ENCODE data around the gene PLXNA1.
A peak's percentile ranks its signal among the peaks of the same experiment; 100 is the strongest.

The PLXNA1 gene

GRCh38 chr3:126988451-126989021 lies 5.6 kb downstream of the PLXNA1 start:
- DNase-seq (ENCODE audit: low spot score): no peak

GRCh38 chr3:126989316-126990023 lies 6.6 kb downstream of the PLXNA1 start:
- no peak for DNase-seq (ENCODE audit: low spot score)

GRCh38 chr3:126990024-126990700 lies 7.2 kb downstream of the PLXNA1 start:
- DNase-seq (ENCODE audit: low spot score): no peak

- no peak for DNase-seq (ENCODE audit: low spot score)
Measured at GRCh38 chr3:126990890-126991289, 8.0 kb downstream of the PLXNA1 start.

GRCh38 chr3:126991366-126992200 lies 8.7 kb downstream of the PLXNA1 start:
- DNase-seq (ENCODE audit: low spot score): no peak

GRCh38 chr3:126992216-126992615 lies 9.3 kb downstream of the PLXNA1 start:
- DNase-seq (ENCODE audit: low spot score): no peak

- no peak for DNase-seq (ENCODE audit: low spot score)
Measured at GRCh38 chr3:126992776-126993175, 9.9 kb downstream of the PLXNA1 start.

GRCh38 chr3:126993436-126993835 lies 10.5 kb downstream of the PLXNA1 start:
- DNase-seq (ENCODE audit: low spot score): no peak

- DNase-seq (ENCODE audit: low spot score): no peak
Measured at GRCh38 chr3:126994661-126995245, 11.8 kb downstream of the PLXNA1 start.

- DNase-seq (ENCODE audit: low spot score): no peak
Measured at GRCh38 chr3:126995254-126995780, 12.4 kb downstream of the PLXNA1 start.

GRCh38 chr3:126995926-126996512 lies 13.1 kb downstream of the PLXNA1 start:
- DNase-seq (ENCODE audit: low spot score): no peak

GRCh38 chr3:126996905-126997304 lies 14.0 kb downstream of the PLXNA1 start:
- peak; percentile 76 for DNase-seq (ENCODE audit: low spot score)

GRCh38 chr3:126997455-126998038 lies 14.6 kb downstream of the PLXNA1 start:
- no peak for DNase-seq (ENCODE audit: low spot score)

GRCh38 chr3:126998320-126998719 lies 15.4 kb downstream of the PLXNA1 start:
- no peak for DNase-seq (ENCODE audit: low spot score)

GRCh38 chr3:126998728-126999127 lies 15.8 kb downstream of the PLXNA1 start:
- no peak for DNase-seq (ENCODE audit: low spot score)

GRCh38 chr3:126999383-126999782 lies 16.5 kb downstream of the PLXNA1 start:
- DNase-seq (ENCODE audit: low spot score): no peak

GRCh38 chr3:127000119-127000518 lies 17.2 kb downstream of the PLXNA1 start:
- no peak for DNase-seq (ENCODE audit: low spot score)

- no peak for DNase-seq (ENCODE audit: low spot score)
Measured at GRCh38 chr3:127000761-127001160, 17.8 kb downstream of the PLXNA1 start.

- DNase-seq (ENCODE audit: low spot score): no peak
Measured at GRCh38 chr3:127001486-127002194, 18.7 kb downstream of the PLXNA1 start.
